K562 (cell line): ENCODE measurements around the gene ABCC1. TPM values are rescaled to one million over a fixed set of nuclear protein-coding genes. Genes with fewer than 3 reads are reported as not detected.

Experiments used
- BCOR ChIP-seq: fragments of 450-650 bp; IDR thresholded peaks from 2 replicates; pipeline ENCODE4 v1.6.1; 2016
- CCAR2 ChIP-seq: fragments of 200-400 bp; formaldehyde crosslinking; IDR thresholded peaks from 2 replicates; pipeline ENCODE4 v1.6.1; 2017; ENCODE audit warnings: mild to moderate bottlenecking, low read depth, low read length
- DEAF1 ChIP-seq: fragments of 450-650 bp; formaldehyde crosslinking; IDR thresholded peaks from 2 replicates; pipeline ENCODE4 v1.4.0; 2020; ENCODE audit warnings: mild to moderate bottlenecking, moderate library complexity
- ELF4 ChIP-seq: fragments of 450-650 bp; formaldehyde crosslinking; IDR thresholded peaks from 2 replicates; pipeline ENCODE4 v1.4.0; 2022; ENCODE audit warnings: missing genetic modification characterization
- HDAC2 ChIP-seq: fragments of 450-650 bp; IDR thresholded peaks from 2 replicates; pipeline ENCODE4 v1.6.1; 2016; ENCODE audit warnings: mild to moderate bottlenecking
- KAT8 ChIP-seq: fragments of 450-650 bp; IDR thresholded peaks from 2 replicates; pipeline ENCODE4 v1.6.1; 2016; ENCODE audit warnings: low read depth, mild to moderate bottlenecking
- KDM1A ChIP-seq, 2 experiments: fragments of 450-650 bp; IDR thresholded peaks; 2 replicates each; pipeline ENCODE4 v1.6.1; 2016; ENCODE audit warnings: mild to moderate bottlenecking in 2 of 2
- NFIX ChIP-seq: fragments of 250-450 bp; sonication (Bioruptor Pico); IDR thresholded peaks from 2 replicates; pipeline ENCODE4 v1.4.0; 2020; ENCODE audit warnings: low read depth, mild to moderate bottlenecking, moderate library complexity
- PATZ1 ChIP-seq: fragments of 250-450 bp; sonication (Bioruptor Pico); IDR thresholded peaks from 2 replicates; pipeline ENCODE4 v1.5.0; 2020; ENCODE audit warnings: mild to moderate bottlenecking, borderline replicate concordance
- PKNOX1 ChIP-seq: fragments of 450-650 bp; IDR thresholded peaks from 2 replicates; pipeline ENCODE4 v1.6.1; 2016
- POLR2B ChIP-seq: fragments of 450-650 bp; IDR thresholded peaks from 2 replicates; pipeline ENCODE4 v1.6.1; 2018; ENCODE audit warnings: low read depth; ENCODE audit not compliant: partially characterized antibody
- RBM25 ChIP-seq: fragments of 200-400 bp; formaldehyde crosslinking; IDR thresholded peaks from 2 replicates; pipeline ENCODE4 v1.6.1; 2018; ENCODE audit warnings: low read length, low read depth, moderate library complexity; ENCODE audit not compliant: severe bottlenecking
- SMARCA4 ChIP-seq: fragments of 450-650 bp; IDR thresholded peaks from 2 replicates; pipeline ENCODE4 v1.6.1; 2016
- SPI1 ChIP-seq: IDR thresholded peaks from 2 replicates; pipeline ENCODE4 v1.6.1; 2011; ENCODE audit warnings: low read depth, low read length, control low read depth, borderline replicate concordance
- ZC3H8 ChIP-seq: fragments of 450-650 bp; IDR thresholded peaks from 2 replicates; pipeline ENCODE4 v1.6.1; 2017
- ZKSCAN1 ChIP-seq: fragments of 150-350 bp; IDR thresholded peaks from 2 replicates; pipeline ENCODE4 v1.6.1; 2016; ENCODE audit warnings: low read depth, low read length
- ZKSCAN8 ChIP-seq: fragments of 200-800 bp; sonication (Bioruptor generic); IDR thresholded peaks from 2 replicates; pipeline ENCODE4 v1.6.1; 2016; ENCODE audit warnings: missing genetic modification characterization, missing compliant biosample characterization
- polyA plus RNA-seq, 8 experiments: library from polyadenylated mRNA; depleted of rRNA in 4 of 8; stranded (reverse) in 5 of 8; unstranded in 3 of 8; fragments of >200 nt; fragmentation: Nextera tagmentation in 2 of 8; fragmentation: Illumina TruSeq in 1 of 8; extraction: Ambion mirVana in 2 of 8; extraction: Trizol in 1 of 8; gene quantifications; 2 replicates each; pipeline versions ENCODE4 v1.2.1 to v1.2.3, GENCODE V29; 2011 to 2014; ENCODE audit warnings: inconsistent platforms in 1 of 8, missing spikeins in 1 of 8
- total RNA-seq, 7 experiments: library from RNA; depleted of rRNA in 6 of 7; stranded (reverse); fragments of >200 nt in 6 of 7; fragmentation: Illumina TruSeq in 2 of 7; extraction: Trizol in 2 of 7; gene quantifications; 2 replicates each; pipeline versions ENCODE4 v1.2.1 to v1.2.3, GENCODE V29; 2011 to 2021; ENCODE audit warnings: low replicate concordance in 1 of 7
- TF ChIP-seq, protein P1 (sequence below), 2 experiments: fragments of 450-650 bp; IDR thresholded peaks; 2 replicates each; pipeline ENCODE4 v1.6.1; 2016; ENCODE audit warnings: mild to moderate bottlenecking in 2 of 2, borderline replicate concordance in 1 of 2, low read depth in 1 of 2, moderate library complexity in 1 of 2

ABCC1 gene
- total and polyA plus RNA-seq, 9 of the 15 experiments (the other 6 are each of a cell fraction or from before 2014, with no cell fraction given): 3.9 to 41.6 (median 10.0) TPM

GRCh38 chr16:16157166-16157565 is 207.8 kb downstream of the ABCC1 start (continued):
- TF ChIP-seq, protein P1, sequence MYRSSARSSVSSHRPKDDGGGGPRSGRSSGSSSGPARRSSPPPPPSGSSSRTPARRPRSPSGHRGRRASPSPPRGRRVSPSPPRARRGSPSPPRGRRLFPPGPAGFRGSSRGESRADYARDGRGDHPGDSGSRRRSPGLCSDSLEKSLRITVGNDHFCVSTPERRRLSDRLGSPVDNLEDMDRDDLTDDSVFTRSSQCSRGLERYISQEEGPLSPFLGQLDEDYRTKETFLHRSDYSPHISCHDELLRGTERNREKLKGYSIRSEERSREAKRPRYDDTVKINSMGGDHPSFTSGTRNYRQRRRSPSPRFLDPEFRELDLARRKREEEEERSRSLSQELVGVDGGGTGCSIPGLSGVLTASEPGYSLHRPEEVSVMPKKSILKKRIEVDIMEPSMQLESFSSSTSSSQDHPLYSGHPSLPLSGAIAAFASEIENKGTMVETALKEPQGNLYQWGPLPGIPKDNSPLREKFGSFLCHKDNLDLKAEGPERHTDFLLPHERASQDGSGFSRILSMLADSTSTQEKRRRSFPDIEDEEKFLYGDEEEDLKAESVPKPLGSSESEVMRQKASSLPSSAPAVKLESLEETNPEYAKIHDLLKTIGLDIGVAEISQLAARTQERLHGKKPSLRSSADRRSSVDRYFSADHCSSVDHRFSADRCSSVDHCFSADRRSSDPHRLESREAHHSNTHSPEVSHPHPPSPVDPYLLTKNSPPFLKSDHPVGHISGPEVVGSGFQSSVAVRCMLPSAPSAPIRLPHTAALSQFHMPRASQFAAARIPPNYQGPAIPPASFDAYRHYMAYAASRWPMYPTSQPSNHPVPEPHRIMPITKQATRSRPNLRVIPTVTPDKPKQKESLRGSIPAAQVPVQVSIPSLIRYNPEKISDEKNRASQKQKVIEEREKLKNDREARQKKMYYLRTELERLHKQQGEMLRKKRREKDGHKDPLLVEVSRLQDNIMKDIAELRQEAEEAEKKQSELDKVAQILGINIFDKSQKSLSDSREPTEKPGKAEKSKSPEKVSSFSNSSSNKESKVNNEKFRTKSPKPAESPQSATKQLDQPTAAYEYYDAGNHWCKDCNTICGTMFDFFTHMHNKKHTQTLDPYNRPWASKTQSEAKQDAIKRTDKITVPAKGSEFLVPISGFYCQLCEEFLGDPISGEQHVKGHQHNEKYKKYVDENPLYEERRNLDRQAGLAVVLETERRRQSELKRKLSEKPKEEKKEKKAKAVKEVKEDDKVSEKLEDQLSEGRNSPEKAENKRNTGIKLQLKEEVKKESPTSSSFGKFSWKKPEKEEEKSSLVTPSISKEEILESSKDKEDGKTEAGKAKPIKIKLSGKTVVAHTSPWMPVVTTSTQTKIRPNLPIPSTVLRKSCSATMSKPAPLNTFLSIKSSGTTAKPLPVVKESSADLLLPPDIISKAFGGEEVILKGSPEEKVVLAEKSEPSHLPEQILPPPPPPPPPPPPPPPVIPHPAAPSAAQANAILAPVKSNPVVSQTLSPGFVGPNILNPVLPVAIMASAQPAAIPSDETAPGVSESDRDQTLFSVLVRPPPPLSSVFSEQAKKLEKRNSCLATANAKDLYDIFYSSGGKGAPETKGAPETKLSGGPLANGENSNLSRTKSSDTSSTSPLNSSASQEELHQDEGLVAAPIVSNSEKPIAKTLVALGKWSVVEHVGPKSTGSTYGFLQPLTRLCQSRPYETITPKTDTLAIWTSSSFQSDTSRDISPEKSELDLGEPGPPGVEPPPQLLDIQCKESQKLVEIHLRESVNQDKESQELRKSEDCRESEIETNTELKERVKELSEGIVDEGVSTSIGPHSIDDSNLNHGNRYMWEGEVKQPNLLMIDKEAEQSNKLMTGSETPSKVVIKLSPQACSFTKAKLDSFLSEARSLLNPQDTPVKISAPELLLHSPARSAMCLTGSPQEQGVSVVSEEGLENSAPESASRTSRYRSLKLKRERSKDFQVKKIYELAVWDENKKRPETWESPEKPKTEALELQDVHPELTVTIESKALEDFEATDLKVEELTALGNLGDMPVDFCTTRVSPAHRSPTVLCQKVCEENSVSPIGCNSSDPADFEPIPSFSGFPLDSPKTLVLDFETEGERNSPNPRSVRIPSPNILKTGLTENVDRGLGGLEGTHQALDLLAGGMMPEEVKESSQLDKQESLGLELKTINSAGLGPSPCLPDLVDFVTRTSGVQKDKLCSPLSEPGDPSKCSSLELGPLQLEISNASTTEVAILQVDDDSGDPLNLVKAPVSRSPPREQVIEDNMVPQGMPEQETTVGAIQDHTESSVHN (IDR thresholded peaks at IDR 0.05; ENCODE audit: borderline replicate concordance in 1 of 2, low read depth in 1 of 2): no peak
- no peak for TF ChIP-seq SMARCA4
- TF ChIP-seq POLR2B: no peak
- TF ChIP-seq CCAR2: no peak
- TF ChIP-seq ZKSCAN8 (CRISPR knock-in tag): no peak
- no peak for TF ChIP-seq ZKSCAN1
- no peak for TF ChIP-seq PATZ1 (CRISPR knock-in tag)
- TF ChIP-seq ZC3H8: no peak
- TF ChIP-seq KAT8: no peak
- 0 out of 2 replicates have a peak, but pooled peaks have one; percentile 19 for TF ChIP-seq HDAC2
- TF ChIP-seq BCOR: peak; percentile 79
- peak in 1 of 2 experiments; percentile 30; a peak in 1 of 4 replicates for TF ChIP-seq KDM1A (IDR thresholded peaks at IDR 0.05)
- TF ChIP-seq NFIX (CRISPR knock-in tag): no peak
- TF ChIP-seq SPI1: peak; percentile 61; the same call in 1 of the 2 replicates
- peak; percentile 85 for TF ChIP-seq RBM25
- no peak for TF ChIP-seq ELF4 (CRISPR knock-in tag)
- no peak for TF ChIP-seq DEAF1 (CRISPR knock-in tag)
- no peak for TF ChIP-seq PKNOX1
